22Rv1 (cell line): ENCODE data around the gene COL7A1.
A peak's percentile ranks its signal among the peaks of the same experiment; 100 is the strongest.

Source experiments
- H3K27ac ChIP-seq: fragments of 450-650 bp; 2 replicates; pipeline ENCODE4 v1.5.1; 2017
- ZFX ChIP-seq: fragments of 450-650 bp; IDR thresholded peaks from 2 replicates; pipeline ENCODE4 v1.6.1; 2017; ENCODE audit warnings: antibody characterized with exemption, borderline replicate concordance
- TF ChIP-seq, protein P1 (sequence below): fragments of 450-650 bp; IDR thresholded peaks from 2 replicates; pipeline ENCODE4 v1.5.1; 2017; ENCODE audit warnings: mild to moderate bottlenecking

Gene COL7A1

DNA sequence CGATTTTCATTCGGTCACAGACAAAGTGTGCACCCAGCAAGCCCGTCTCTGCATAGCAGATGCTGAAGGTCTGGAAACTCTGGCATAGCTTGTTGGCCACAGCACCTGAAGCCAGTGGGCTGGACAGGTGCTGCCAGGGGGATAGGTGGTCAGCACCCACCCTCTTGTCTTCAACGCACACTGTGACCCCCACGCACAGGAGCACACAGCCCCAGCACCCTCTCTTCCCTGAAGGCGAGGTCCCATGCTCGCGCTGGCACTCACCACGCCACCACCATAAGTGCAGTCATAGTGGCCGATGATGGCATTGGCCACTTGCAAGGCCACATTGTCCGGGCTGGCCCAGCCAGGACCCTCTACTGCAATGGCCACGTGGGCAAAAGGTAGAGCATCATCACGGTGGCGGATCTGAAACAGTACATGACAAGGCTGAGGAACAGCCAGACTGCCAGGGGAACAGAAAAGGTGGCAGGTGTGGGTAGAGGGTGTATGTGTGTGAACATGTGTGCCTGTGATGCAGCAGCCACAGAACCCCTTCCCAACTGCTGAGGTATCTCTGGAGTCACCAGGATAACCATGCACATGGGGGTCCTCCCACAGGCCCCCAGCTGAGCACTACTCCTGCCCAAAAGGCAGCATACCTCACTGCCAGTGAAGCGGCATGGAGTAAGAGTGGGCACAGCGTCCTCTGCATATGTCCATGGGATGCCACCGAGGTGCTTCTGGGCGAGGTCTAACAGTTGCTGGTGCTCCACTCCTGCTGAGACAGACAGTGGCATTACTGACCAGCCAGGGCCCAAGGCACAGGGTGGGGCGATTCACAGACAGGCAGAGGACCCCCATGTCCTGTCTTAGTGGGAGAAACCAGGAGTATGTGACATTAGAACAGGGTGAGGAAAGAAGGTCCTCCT, 5.8 kb upstream of the COL7A1 start:
- no peak overlapping the region for H3K27ac ChIP-seq
- no peak for TF ChIP-seq ZFX
- TF ChIP-seq, protein P1, sequence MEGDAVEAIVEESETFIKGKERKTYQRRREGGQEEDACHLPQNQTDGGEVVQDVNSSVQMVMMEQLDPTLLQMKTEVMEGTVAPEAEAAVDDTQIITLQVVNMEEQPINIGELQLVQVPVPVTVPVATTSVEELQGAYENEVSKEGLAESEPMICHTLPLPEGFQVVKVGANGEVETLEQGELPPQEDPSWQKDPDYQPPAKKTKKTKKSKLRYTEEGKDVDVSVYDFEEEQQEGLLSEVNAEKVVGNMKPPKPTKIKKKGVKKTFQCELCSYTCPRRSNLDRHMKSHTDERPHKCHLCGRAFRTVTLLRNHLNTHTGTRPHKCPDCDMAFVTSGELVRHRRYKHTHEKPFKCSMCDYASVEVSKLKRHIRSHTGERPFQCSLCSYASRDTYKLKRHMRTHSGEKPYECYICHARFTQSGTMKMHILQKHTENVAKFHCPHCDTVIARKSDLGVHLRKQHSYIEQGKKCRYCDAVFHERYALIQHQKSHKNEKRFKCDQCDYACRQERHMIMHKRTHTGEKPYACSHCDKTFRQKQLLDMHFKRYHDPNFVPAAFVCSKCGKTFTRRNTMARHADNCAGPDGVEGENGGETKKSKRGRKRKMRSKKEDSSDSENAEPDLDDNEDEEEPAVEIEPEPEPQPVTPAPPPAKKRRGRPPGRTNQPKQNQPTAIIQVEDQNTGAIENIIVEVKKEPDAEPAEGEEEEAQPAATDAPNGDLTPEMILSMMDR, result no peak

DNA sequence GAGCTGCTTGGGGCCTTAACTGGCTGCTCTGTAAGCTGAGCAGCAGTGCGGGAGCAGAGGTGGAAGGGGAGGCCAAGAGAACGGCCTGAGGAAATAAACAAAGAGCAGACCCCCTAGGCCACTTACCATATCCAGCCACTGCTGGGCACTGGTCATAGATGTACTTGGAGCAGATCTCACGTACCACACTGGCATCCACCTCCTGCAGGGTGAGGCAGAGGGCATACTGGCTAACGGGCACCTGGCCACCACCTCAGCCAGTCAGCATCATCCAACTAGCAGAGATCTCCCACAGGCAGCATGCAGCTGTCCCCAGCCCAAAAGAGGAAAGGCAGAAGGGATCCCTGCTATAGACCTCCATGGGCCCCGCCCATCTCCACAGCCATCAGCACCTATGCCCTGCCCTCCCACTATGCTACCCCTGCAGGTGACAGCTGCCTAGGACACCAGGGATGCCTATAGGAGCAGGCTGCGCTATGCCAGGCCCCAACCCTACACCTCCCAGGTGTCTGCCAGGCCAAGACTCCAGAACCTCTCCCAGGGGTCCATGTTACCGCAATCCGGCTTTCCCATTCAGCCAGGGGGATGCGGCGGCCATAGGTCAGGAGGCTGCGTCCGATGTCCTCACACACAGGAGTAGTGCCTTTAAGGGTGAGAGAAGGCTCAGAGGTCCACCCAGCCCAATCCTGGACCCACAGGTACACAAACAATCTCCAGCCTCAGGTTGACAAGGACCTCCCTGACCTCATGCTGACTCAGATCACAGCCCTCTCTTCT, 4.6 kb upstream of the COL7A1 start:
- H3K27ac ChIP-seq, result peak overlapping the region; percentile 67
- no peak for TF ChIP-seq ZFX
- TF ChIP-seq, protein P1, result no peak

DNA sequence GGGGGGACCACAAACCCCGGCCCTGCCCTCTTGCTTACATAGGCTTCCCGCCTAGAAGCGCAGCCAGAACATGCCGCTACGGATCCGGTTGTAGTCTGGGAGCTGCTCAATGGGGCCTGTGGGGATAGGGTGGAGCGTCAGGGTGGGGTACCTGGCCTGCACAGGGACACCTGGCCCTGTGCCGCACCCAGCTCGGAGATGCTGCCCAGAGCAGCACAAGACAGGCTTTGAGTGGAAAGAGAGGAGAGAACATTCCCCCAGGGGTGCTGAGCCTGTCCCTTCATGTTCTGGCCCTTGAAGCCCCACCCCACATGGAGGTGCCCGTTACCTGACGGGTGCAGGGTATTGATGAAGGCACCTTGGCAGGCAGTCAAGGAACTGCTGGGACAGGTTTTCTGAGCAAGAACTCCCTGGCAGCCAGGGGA, 4.0 kb upstream of the COL7A1 start:
- peak overlapping the region; percentile 67 for H3K27ac ChIP-seq
- TF ChIP-seq, protein P1, result no peak
- no peak for TF ChIP-seq ZFX

DNA sequence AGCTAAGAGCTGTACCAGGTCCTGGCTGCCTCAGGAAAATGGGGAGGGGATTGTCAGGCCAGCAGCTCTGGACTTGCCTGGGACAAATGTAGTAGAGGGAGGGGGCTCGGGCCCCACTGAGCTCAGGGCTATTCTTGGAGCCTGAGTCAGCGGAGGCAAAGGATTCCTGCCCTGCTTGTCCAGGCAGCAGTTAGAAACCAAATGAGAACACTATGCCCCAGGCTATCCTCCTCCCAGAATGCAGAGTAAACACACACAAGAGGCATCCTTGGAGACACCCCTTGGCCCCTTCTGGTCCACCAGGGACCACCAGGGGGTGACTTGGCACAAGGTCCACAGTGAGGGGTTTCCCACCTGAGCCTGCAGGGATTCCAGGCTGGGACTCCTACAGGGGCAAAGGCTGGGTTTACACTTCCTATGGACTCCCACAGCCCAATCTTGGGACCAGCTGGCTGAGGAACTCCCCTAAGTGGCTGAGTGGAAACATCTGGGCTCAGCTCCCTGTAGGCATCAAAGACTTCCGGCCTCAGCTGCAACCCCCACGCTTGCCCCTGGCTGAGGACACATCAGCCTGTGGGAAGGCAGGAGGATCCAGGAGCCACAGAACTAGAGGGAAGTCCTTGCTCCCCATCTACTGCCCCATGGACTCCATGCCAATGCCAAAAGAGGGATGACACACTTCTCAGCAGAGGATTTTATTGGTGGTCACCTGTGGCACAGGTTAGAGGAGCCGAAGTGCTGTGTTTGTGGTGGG, 3.4 kb upstream of the COL7A1 start:
- TF ChIP-seq ZFX, result no peak
- TF ChIP-seq, protein P1, result no peak
- peak overlapping the region; percentile 67 for H3K27ac ChIP-seq

DNA sequence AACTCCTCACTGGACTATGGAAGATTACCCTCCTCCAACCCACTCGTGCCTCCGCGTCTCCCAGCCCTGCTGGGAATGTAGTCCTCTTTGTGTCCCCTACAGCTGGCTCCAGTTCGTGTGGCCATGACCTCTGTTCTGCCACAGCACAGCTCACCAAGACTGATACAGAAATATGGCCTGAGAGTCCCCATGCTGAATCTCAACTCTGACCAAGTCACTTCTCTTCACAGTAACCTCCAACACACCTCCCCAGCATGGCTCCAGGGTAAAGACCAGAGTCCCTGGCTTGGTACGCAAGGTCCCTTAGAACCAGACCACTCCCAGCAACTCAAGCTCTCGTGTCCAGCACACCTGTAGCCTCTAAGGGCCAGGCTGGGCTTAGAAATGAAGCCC, 2.3 kb upstream of the COL7A1 start:
- TF ChIP-seq, protein P1, result no peak
- TF ChIP-seq ZFX, result no peak
- peak overlapping the region; percentile 67 for H3K27ac ChIP-seq

DNA sequence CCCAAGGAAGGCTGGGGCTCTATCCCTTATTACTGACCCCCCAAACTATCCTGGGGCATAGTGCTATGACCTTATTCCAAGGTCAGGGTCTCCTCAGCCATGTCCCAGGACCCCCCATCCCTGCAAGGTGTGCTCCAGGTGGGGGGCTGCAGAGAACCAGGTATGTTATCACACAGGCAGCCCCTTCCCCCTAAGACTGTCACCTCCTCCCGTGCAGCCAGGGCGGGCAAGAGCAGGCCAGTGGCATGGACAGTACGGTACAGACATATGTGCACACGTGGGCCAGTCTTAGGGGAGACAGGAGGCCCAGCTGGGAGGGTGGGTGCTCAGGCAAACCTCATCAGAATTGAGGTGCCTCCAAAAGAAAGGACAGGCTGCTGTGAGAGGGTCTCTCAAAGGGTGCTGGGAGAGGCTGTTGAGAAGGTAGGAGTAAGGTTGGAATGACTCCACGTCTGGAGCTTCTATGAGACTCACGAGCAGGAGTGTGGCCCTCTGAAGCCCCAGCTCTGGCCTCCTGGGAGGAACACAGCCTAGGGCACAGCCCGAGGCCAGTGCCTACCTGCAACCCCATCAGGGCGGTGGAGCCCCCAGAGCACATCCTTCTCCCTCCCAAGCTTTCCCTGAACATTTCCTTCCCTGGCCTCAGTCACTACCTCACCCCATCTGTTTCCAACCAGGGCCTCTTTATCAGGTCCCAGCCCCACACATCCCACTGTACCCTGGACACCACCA, 1.7 kb upstream of the COL7A1 start:
- H3K27ac ChIP-seq, result peak overlapping the region; percentile 67
- no peak for TF ChIP-seq ZFX
- TF ChIP-seq, protein P1, result no peak
